Lower leg skin (tissue), 3 donors: ENCODE results near the gene KCNJ8.
"Not testable (repeated sequence)": the region's sequence is repeated elsewhere in the genome, so short reads cannot be mapped to it uniquely, and the experiment has no call there.

Experiments
- POLR2A ChIP-seq, 2 donors: fragments of 450-650 bp; IDR thresholded peaks; one replicate each; pipeline ENCODE4 v1.6.1; 2016 to 2017; ENCODE audit warnings: antibody characterized with exemption in 2 of 2, mild to moderate bottlenecking in 1 of 2, moderate library complexity in 1 of 2
- TF ChIP-seq, protein P1 (sequence below), 3 donors: fragments of 450-650 bp; IDR thresholded peaks; one replicate each; pipeline ENCODE4 v1.5.1; 2016; ENCODE audit warnings: antibody characterized with exemption in 3 of 3, mild to moderate bottlenecking in 3 of 3, moderate library complexity in 2 of 3

DNA sequence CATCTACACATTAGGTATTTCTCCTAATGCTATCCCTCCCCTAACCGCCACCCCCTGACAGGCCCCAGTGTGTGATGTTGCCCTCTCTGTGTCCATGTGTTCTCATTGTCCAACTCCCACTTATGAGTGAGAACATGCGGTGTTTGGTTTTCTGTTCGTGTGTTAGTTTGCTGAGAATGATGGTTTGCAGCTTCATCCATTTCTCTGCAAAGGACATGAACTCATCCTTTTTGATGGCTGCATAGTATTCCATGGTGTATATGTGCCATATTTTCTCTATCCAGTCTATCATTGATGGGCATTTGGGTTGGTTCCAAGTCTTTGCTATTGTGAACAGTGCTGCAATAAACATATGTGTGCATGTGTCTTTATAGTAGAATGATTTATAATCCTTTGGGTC is 8.2 kb upstream of the KCNJ8 start:
- TF ChIP-seq, protein P1, sequence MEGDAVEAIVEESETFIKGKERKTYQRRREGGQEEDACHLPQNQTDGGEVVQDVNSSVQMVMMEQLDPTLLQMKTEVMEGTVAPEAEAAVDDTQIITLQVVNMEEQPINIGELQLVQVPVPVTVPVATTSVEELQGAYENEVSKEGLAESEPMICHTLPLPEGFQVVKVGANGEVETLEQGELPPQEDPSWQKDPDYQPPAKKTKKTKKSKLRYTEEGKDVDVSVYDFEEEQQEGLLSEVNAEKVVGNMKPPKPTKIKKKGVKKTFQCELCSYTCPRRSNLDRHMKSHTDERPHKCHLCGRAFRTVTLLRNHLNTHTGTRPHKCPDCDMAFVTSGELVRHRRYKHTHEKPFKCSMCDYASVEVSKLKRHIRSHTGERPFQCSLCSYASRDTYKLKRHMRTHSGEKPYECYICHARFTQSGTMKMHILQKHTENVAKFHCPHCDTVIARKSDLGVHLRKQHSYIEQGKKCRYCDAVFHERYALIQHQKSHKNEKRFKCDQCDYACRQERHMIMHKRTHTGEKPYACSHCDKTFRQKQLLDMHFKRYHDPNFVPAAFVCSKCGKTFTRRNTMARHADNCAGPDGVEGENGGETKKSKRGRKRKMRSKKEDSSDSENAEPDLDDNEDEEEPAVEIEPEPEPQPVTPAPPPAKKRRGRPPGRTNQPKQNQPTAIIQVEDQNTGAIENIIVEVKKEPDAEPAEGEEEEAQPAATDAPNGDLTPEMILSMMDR (IDR thresholded peaks at IDR 0.05) = not testable (repeated sequence)
- TF ChIP-seq POLR2A (IDR thresholded peaks at IDR 0.05) = not testable (repeated sequence)
